GM12892 (cell line): ENCODE data around the gene GBP7.

Experiments used
- POLR2AphosphoS5 ChIP-seq: IDR thresholded peaks from 2 replicates; pipeline ENCODE4 v1.6.1; 2011; ENCODE audit warnings: low read depth, low read length, control low read depth
- TAF1 ChIP-seq: IDR thresholded peaks from 2 replicates; pipeline ENCODE4 v1.6.1; 2011; ENCODE audit warnings: low read depth, mild to moderate bottlenecking, control low read depth, low read length, borderline replicate concordance

DNA sequence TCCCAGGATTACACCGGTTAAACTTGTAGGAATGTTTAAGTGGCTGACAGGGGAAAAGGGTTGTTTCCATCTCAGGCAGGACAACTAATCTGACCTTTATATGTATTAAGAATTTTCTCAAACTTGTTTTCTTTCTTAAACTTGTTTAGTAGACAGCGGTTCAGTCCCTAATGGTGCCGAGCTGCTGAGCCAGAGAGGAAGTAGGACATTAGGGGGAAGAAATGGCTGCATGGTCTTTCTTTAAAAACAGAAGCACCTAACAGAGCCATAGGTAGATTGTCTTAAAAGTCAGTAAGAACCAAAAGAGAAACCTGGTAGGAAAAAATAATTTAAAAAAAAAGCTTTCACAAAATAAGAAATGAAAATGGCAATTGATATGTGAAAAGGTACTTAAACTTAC, 19.7 kb upstream of the GBP7 start:
- TF ChIP-seq POLR2AphosphoS5 (no peak), TAF1 (no peak)
